Aorta (tissue), 5 donors: Measurements from ENCODE around the gene NABP1. TPM values are rescaled to one million over a fixed set of nuclear protein-coding genes. Genes with fewer than 3 reads are reported as not detected.

Source experiments
- ATAC-seq: fragments of 200-7000 bp; cut with Tn5 transposase; one replicate; pipeline ENCODE4 v1.9.1; 2022; ENCODE audit warnings: moderate library complexity; ENCODE audit not compliant: low FRiP score
- DNase-seq, 2 donors: peaks; one replicate each; pipeline ENCODE4 v3.0.0-alpha.2; 2020
- H3K27ac ChIP-seq, 2 donors: one replicate each; pipeline ENCODE4 v1.5.1; 2013; ENCODE audit warnings: low read length in 2 of 2, mild to moderate bottlenecking in 2 of 2, moderate library complexity in 2 of 2, control low read depth in 1 of 2, inconsistent platforms in 1 of 2, low read depth in 1 of 2
- H3K27me3 ChIP-seq, 2 donors: one replicate each; pipeline ENCODE4 v1.6.1; 2013; ENCODE audit warnings: control low read depth in 1 of 2, low read length in 1 of 2, mild to moderate bottlenecking in 1 of 2, moderate library complexity in 1 of 2; ENCODE audit not compliant: insufficient read depth in 2 of 2, control insufficient read depth in 1 of 2
- H3K36me3 ChIP-seq, 2 donors: one replicate each; pipeline ENCODE4 v1.6.1; 2013; ENCODE audit warnings: control low read depth in 1 of 2, low read length in 1 of 2, mild to moderate bottlenecking in 1 of 2; ENCODE audit not compliant: insufficient read depth in 2 of 2, control insufficient read depth in 1 of 2
- H3K4me1 ChIP-seq, 2 donors: one replicate each; pipeline ENCODE4 v1.6.1; 2013; ENCODE audit warnings: low read length in 2 of 2, control low read depth in 1 of 2, mild to moderate bottlenecking in 1 of 2, moderate library complexity in 1 of 2; ENCODE audit not compliant: insufficient read depth in 2 of 2, control insufficient read depth in 1 of 2
- H3K4me3 ChIP-seq, 2 donors: one replicate each; pipeline ENCODE4 v1.5.1; 2013; ENCODE audit warnings: low read length in 2 of 2, control low read depth in 1 of 2, mild to moderate bottlenecking in 1 of 2
- H3K9me3 ChIP-seq: one replicate; pipeline ENCODE4 v1.6.1; 2013; ENCODE audit warnings: mild to moderate bottlenecking, low read length; ENCODE audit not compliant: control insufficient read depth
- WGBS, 2 donors: extraction: QIAGEN DNeasy Blood & Tissue Kit; methylation state at CpG; one replicate each; pipeline ENCODE4 v1.1.7; 2013; 5-methylcytosine and 5-hydroxymethylcytosine counted together
- intact Hi-C, 2 donors: fragments of 100-400 bp; cut with DNase I; formaldehyde crosslinking; loops; one replicate each; pipeline versions ENCODE4 v1.14.2 to v1.15.0; 2022
- polyA plus RNA-seq, 2 donors: library from polyadenylated mRNA; stranded (reverse); fragments of 200-250 nt; gene quantifications; one replicate each; pipeline ENCODE4 v1.2.3, GENCODE V29; 2013
- total RNA-seq, 2 donors: library from RNA; stranded (reverse); fragmentation: NEBNext Ultra II Directional; extraction: Animal tissue kit (Norgen Biotek cat#: 25700); gene quantifications; one replicate each; pipeline ENCODE4 v1.2.1, GENCODE V29; 2021
- donor health status: healthy with polysubstance abuse.
- donor health status: Bipolar disorder and iron deficiency.
- donor health status: DM: no; HTN: no; CAD: no.
- donor health status: DM: no; HTN: no; CAD: no.
- donor health status: DM: yes; HTN: yes; CAD: no.

NABP1 gene
- total and polyA plus RNA-seq, 4 donors: 5.7 to 74.4 (median 38.9) TPM

GRCh38 chr2:191693778-191694177, 15.8 kb downstream of the NABP1 start:
- no peak overlapping the region for H3K4me3 ChIP-seq
- no peak for ATAC-seq
- no peak overlapping the region for H3K27ac ChIP-seq
- intact Hi-C loops: no loop called here
- H3K27me3 ChIP-seq: no peaks in the 10 kb centered on the region
- H3K4me1 ChIP-seq: peaks cover 2 to 6% of the 10 kb centered on the region in 2 donors
- no peaks in the 10 kb centered on the region for H3K36me3 ChIP-seq
- no peaks in the 10 kb centered on the region for H3K9me3 ChIP-seq
- DNase-seq: no peak
- 93 to 96% methylated on average over 1 of the region's 1 CpG for WGBS, 2 donors

- peaks cover 2 to 4% of the 10 kb centered on the region in 2 donors for H3K4me1 ChIP-seq
- no peak overlapping the region for H3K4me3 ChIP-seq
- H3K27me3 ChIP-seq: no peaks in the 10 kb centered on the region
- peak; percentile 57 for ATAC-seq
- intact Hi-C loops: no loop called here
- no peaks in the 10 kb centered on the region for H3K9me3 ChIP-seq
- no peak overlapping the region for H3K27ac ChIP-seq
- peak in 1 of 2 donors; percentile 74 for DNase-seq
- H3K36me3 ChIP-seq: no peaks in the 10 kb centered on the region
Measured at GRCh38 chr2:191696001-191696400, 18.1 kb downstream of the NABP1 start.

DNA sequence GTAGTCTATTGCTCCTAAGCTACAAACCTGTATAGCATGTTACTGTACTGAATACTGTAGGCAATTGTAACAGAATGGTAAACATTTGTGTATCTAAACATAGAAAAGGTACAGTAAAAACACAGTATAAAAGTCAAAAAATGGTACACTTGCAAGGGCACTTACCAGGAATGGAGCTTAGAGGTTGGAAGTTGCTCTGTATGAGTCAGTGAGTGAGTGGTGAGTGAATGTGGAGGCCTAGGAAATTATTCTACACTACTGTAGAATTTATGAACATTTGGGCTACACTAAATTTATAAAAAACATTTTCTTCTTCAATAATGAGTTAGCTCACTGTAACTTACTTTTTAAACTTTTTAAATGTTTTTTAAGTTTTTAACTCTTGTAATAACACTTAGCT, 19.0 kb downstream of the NABP1 start:
- DNase-seq: no peak
- Histone ChIP-seq H3K4me3 (no peak overlapping the region), H3K36me3 (no peaks in the 10 kb centered on the region), H3K27me3 (no peaks in the 10 kb centered on the region), H3K9me3 (no peaks in the 10 kb centered on the region), H3K4me1 (peaks cover 0 to 2% of the 10 kb centered on the region in 2 donors), H3K27ac (no peak overlapping the region)
- intact Hi-C loops: no loop called here
- no peak for ATAC-seq

DNA sequence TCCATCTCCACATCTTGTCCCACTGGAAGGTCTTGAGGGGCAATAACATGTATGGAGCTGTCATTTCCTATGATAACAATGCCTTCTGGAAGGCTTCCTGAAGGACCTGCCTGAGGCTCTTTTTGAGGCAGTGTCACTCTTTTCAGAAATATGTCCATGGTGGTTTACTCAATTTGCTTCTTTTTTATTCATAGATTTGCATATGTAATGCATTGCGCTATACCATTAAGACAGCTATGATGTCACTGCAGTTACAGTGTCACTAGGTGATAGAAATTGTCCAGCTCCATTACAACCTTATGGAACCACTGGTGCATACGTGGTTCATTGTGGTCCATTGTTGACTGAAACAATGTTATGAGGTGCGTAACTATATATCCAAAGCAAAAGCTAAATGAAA, 19.9 kb downstream of the NABP1 start:
- DNase-seq: no peak
- Histone ChIP-seq H3K4me3 (no peak overlapping the region), H3K27me3 (no peaks in the 10 kb centered on the region), H3K27ac (no peak overlapping the region), H3K36me3 (no peaks in the 10 kb centered on the region), H3K4me1 (peaks cover 0 to 2% of the 10 kb centered on the region in 2 donors), H3K9me3 (no peaks in the 10 kb centered on the region)
- WGBS, 2 donors: 98% methylated on average over 3 of the region's 3 CpGs
- intact Hi-C loops: no loop called here
- no peak for ATAC-seq

- Histone ChIP-seq H3K4me1 (no peaks in the 10 kb centered on the region), H3K36me3 (no peaks in the 10 kb centered on the region), H3K4me3 (no peak overlapping the region), H3K27me3 (no peaks in the 10 kb centered on the region), H3K27ac (no peak overlapping the region), H3K9me3 (no peaks in the 10 kb centered on the region)
- ATAC-seq (no peak), DNase-seq (no peak)
- intact Hi-C loops: no loop called here
- 51 to 79% methylated on average over 10 of the region's 10 CpGs for WGBS, 2 donors
Measured at GRCh38 chr2:191699341-191699945, 21.5 kb downstream of the NABP1 start.

DNA sequence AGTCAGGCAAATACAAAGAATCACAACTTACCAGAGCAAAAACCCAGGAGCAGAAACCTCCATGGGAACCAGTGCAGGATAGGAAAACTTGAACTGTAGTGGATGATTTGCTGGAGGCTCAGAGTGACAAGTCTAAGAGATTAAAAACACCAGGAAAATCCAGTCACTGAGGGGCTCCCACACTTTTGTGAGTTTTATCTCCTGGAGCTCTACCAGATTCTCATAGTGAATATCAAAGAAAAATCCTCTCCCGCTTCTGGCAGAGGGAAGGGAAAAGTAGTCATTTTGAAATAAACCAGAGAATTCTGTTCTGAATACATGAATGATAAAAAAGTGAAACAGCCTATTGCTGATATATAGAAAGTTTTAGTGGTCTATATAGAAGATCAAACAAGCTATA, 23.1 kb downstream of the NABP1 start:
- H3K27me3 ChIP-seq: no peaks in the 10 kb centered on the region
- no peak for ATAC-seq

GRCh38 chr2:191701696-191702095, 23.8 kb downstream of the NABP1 start:
- intact Hi-C loops: no loop called here
- WGBS, 2 donors: 72 to 75% methylated on average over 2 of the region's 2 CpGs
- Histone ChIP-seq H3K27ac (no peak overlapping the region), H3K9me3 (no peaks in the 10 kb centered on the region), H3K27me3 (no peaks in the 10 kb centered on the region), H3K36me3 (no peaks in the 10 kb centered on the region), H3K4me1 (no peaks in the 10 kb centered on the region), H3K4me3 (no peak overlapping the region)
- ATAC-seq (no peak), DNase-seq (no peak)

More for the DNA sequence above, 23.1 kb downstream of the NABP1 start:
- H3K4me3 ChIP-seq: no peak overlapping the region
- 48 to 54% methylated on average over 1 of the region's 1 CpG for WGBS, 2 donors
- H3K36me3 ChIP-seq: no peaks in the 10 kb centered on the region
- no peak for DNase-seq
- H3K4me1 ChIP-seq: no peaks in the 10 kb centered on the region
- H3K9me3 ChIP-seq: no peaks in the 10 kb centered on the region
- no peak overlapping the region for H3K27ac ChIP-seq
- intact Hi-C loops: no loop called here

- H3K27ac ChIP-seq: no peak overlapping the region
- no peak for ATAC-seq
Measured at GRCh38 chr2:191703079-191703725, 25.3 kb downstream of the NABP1 start.

GRCh38 chr2:191705084-191705483, 27.1 kb downstream of the NABP1 start:
- Histone ChIP-seq H3K36me3 (no peaks in the 10 kb centered on the region), H3K4me3 (no peak overlapping the region), H3K27me3 (no peaks in the 10 kb centered on the region), H3K27ac (no peak overlapping the region), H3K4me1 (no peaks in the 10 kb centered on the region), H3K9me3 (no peaks in the 10 kb centered on the region)
- 83 to 89% methylated on average over 4 of the region's 4 CpGs for WGBS, 2 donors
- intact Hi-C loops: no loop called here
- DNase-seq (no peak), ATAC-seq (no peak)

More at GRCh38 chr2:191703079-191703725, 25.3 kb downstream of the NABP1 start:
- no peaks in the 10 kb centered on the region for H3K36me3 ChIP-seq
- no peak for DNase-seq
- WGBS, 2 donors: 77 to 83% methylated on average over 7 of the region's 7 CpGs
- H3K27me3 ChIP-seq: no peaks in the 10 kb centered on the region
- H3K9me3 ChIP-seq: no peaks in the 10 kb centered on the region
- H3K4me3 ChIP-seq: no peak overlapping the region
- intact Hi-C loops: no loop called here
- no peaks in the 10 kb centered on the region for H3K4me1 ChIP-seq
